GM19397 (cell line): ENCODE results near the gene CARS2.
A peak's percentile ranks its signal among the peaks of the same experiment; 100 is the strongest.
"Not testable (repeated sequence)": the region's sequence is repeated elsewhere in the genome, so short reads cannot be mapped to it uniquely, and the experiment has no call there.

Experiments
- ATAC-seq: cut with Tn5 transposase; IDR thresholded peaks from one replicate; pipeline ENCODE4 v1.9.1; 2021; ENCODE audit warnings: mild to moderate bottlenecking, moderate library complexity; ENCODE audit not compliant: unreplicated experiment

The CARS2 gene, protein sequence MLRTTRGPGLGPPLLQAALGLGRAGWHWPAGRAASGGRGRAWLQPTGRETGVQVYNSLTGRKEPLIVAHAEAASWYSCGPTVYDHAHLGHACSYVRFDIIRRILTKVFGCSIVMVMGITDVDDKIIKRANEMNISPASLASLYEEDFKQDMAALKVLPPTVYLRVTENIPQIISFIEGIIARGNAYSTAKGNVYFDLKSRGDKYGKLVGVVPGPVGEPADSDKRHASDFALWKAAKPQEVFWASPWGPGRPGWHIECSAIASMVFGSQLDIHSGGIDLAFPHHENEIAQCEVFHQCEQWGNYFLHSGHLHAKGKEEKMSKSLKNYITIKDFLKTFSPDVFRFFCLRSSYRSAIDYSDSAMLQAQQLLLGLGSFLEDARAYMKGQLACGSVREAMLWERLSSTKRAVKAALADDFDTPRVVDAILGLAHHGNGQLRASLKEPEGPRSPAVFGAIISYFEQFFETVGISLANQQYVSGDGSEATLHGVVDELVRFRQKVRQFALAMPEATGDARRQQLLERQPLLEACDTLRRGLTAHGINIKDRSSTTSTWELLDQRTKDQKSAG

DNA sequence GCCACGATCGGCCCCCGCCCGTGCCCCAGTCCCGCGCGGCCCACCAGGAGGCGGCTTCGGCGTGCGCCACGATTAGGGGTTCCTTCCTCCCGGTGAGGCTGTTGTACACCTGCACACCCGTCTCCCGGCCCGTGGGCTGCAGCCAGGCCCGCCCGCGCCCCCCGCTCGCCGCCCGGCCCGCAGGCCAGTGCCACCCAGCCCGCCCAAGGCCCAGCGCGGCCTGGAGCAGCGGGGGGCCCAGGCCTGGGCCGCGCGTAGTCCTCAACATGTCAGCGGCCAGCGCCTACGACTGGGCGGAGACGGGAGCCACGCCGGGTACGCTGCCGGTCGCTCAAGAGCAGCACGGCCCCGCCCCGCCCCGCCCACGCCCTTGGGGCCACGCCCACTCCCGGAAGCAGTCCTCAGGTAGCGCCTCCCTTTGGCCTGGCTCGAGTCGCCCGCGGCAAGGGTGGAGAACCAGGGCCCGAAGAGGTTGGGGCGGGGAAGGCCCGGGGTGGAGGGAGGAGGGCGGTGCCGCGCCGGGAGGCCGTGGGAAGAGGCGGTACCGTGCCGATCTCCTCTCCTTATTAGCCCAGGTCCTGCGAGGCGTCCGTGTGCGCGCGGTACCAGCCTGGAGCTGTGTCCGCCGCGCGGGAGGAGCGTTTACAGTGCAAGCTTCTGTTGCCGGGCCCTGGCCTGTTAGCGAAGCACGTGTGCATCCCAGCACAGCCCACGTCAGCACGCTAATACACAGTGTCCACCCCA lies at the start of gene CARS2:
CARS2 (minus strand) TSS at position 291 of the 744 bp plus-strand sequence; CDS start at position 268, 23 bp downstream.
- ATAC-seq = peak; percentile 97

DNA sequence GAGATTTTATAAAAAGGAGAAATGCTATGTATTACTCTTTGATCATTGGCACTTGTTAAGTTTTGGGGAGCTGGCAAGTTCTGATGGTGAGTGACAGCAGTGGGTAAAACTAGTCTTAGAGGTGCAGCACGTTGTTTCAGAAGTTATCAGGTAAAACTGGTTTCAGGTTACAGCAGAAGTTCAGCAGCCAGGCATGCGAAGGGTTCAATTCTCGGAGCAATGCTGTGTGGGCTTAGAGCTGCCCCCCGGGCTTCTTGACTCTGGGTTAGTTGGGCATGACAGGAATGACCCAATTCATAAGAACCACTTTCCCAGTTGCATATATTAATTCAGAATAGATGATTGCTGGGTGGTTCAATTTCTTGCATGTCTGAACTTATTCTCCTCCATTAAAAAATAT lies 42.4 kb upstream of the CARS2 start:
- no peak for ATAC-seq

DNA sequence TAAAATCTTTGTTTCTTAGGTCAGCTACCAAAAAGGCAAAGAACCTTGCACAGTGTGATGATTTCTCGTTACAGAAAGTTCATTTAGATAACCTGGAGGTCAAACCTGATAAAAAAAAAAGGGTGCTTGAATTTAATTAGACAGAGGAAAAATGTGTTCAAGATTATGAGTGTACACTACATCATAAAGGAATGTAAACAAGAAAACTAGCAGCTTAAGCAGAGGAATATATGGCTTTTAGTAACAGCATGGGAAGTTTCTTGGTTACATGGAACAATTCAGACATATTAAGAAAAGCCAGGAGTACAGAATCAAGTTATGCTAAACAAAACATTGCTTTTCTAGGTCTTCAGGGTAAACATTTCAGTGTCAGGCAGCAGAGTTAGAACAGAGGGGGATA lies 40.5 kb upstream of the CARS2 start:
- no peak for ATAC-seq

DNA sequence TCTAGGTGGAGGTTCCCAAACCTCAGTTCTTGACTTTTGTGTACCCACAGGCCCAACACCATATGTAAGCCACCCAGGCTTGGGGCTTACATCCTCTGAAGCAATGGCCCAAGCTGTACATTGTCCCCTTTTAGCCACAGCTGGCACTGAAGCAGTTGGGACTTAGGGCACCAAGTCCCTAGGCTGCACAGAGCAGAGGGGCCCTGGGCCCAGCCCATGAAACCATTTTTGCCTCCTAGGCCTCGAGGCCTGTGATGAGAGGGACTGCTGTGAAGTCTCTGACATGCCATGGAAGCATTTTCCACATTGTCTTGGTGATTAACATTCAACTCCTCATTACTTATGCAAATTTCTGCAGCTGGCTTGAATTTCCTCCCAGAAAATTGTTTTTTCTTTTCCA lies 37.8 kb upstream of the CARS2 start:
- no peak for ATAC-seq

DNA sequence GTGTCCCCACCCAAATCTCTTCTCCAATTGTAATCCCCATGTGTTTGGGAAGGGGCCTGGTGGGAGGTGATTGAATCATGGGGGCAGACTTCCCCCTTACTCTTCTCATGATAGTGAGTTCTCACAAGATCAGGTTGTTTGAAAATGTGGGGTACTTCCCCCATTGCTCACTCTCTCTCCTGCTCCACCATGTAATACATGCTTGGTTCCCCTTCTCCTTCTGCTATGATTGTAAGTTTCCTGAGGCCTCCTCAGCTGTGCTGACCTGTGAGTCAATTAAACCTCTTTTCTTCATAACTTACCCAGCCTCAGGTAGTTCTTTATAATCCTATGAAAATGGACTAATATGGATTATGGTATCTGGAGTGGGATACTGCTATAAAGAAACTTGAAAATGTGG lies 31.6 kb upstream of the CARS2 start:
- ATAC-seq = no peak

DNA sequence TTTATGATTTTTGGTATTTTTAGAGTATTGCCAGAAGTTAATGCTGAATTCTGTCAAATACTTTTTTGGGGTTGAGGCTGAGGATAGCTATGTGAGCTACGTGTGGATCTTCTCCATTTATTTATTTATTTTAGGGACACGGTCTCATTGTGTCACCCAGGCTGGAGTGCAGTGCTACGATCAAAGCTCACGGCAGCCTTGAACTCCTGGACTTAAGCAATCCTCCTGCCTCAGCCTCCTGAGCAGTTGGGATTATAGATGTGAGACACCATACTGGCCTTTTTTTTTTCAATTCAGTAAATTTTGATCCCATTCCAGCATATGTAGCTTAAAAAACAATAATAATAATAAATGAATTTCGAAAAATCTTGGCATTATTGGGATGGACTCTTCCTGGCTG lies 28.6 kb upstream of the CARS2 start:
- no peak for ATAC-seq

DNA sequence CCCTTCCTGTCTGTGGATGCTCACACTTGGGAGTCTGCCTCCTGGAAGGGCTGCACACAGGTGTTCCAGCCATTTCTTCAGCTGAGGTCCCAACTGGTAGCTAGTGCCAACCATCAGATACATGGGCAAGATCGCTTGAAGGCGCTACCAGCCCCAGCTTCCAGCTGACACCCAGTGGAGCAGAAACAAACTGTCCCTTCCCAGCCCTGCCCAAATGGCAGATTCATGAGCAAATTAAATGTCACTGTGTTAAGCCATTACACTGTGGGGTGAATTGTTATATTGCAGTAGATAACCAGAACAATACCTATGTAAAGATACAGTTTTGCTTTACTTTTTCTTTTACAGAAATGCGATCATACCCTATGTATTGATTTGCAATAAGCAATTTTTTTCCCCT lies 25.2 kb upstream of the CARS2 start:
- no peak for ATAC-seq

DNA sequence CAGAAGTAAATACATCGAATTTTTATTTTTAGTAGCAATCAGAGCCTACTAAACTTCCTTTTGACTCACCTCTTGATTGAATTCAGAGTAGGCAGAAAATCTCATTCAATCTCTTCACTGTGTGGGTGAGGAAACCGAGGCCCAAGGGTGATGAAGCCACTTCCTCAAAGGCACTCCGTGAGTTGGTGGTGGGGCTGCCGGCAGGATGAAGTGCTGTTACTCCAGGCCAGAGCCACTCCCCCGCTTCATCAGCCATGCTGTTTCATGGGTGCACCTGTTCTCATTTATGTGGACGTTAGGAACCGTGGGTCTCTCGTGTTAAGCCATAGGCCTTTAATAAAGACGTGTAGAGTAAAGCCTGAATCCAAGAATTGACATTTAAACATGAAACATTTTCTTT lies 20.8 kb upstream of the CARS2 start:
- ATAC-seq = no peak

DNA sequence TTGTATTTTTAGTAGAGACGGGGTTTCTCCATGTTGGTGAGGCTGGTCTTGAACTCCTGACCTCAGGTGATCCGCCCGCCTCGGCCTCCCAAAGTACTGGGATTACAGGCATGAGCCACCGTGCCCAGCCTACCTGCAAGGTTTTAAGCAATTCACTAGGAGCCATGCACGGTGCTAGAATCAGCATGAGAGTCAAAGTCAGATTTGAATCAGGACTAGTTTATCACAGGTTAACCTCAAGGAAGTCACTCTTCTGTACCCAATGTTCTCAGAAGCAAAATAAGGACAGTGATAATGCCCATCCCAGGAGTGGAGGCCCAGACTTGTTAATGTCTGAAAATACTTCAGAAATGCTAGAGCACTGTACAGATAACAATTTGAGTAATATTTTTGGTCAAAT lies 20.2 kb upstream of the CARS2 start:
- ATAC-seq = not testable (repeated sequence)

DNA sequence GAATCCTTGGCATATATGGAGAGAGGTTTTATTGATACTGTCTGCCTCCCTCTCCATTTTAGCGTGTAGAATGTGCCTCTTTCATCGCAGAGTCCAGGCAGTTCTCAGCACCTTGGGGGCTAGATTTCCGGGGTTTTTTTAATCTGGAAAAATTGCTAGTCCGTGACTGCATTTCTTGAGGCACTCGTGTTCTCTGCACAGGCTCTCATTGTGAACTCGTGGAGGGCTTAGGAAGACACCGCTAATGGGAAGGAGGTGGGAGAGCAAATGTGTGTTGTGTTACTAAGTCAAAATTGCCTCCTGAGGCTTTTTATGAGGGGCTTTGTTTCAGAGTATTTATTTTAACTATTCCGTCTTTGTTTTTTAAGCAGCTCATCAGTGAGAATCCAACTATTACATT lies 17.7 kb upstream of the CARS2 start:
- ATAC-seq = no peak

DNA sequence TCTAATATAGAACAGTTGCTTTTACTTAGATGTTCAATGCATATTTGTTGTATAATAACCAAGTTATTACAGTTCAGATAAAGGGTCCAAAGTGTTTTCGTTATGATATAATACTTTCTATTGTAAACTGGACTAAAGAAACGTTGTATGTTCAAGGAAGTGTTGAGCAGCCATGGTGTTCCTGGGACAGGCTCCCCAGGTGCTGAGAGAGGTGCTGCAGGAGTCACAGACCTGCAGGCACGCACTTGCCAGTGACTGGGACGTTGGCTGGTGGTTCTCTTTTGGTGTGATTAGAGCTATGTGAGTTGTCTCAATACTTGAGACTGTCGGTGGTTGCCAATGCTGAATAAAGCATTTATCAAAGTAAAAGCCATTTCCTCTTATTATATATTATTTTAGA lies 17.1 kb upstream of the CARS2 start:
- no peak for ATAC-seq

DNA sequence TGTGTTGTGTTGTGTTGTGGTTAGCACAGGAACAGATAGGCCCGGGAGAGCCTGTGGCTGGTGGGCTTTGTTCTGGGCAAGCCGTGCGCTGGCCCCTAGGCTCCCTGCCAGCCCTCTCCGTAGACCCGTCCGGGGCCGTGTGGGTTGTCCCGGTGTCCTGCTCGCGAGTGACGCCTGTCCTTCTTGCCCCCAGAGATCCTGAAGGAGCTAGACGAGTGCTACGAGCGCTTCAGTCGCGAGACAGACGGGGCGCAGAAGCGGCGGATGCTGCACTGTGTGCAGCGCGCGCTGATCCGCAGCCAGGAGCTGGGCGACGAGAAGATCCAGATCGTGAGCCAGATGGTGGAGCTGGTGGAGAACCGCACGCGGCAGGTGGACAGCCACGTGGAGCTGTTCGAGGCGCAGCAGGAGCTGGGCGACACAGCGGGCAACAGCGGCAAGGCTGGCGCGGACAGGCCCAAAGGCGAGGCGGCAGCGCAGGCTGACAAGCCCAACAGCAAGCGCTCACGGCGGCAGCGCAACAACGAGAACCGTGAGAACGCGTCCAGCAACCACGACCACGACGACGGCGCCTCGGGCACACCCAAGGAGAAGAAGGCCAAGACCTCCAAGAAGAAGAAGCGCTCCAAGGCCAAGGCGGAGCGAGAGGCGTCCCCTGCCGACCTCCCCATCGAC lies 13.3 kb upstream of the CARS2 start:
- no peak for ATAC-seq

DNA sequence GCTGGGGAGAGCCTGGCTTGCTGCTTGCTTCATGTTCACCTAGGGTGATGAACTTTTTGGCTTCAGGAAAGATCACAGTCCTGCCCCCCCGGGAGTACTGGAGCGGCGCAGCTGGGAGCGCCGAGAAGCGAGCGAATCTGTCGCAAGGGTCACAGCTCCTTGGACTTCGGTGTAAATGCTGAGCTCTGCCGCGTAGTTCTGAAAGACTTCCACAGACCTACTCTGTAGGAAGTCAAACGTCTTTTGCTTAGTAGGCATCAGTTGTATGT lies 10.3 kb upstream of the CARS2 start:
- no peak for ATAC-seq

DNA sequence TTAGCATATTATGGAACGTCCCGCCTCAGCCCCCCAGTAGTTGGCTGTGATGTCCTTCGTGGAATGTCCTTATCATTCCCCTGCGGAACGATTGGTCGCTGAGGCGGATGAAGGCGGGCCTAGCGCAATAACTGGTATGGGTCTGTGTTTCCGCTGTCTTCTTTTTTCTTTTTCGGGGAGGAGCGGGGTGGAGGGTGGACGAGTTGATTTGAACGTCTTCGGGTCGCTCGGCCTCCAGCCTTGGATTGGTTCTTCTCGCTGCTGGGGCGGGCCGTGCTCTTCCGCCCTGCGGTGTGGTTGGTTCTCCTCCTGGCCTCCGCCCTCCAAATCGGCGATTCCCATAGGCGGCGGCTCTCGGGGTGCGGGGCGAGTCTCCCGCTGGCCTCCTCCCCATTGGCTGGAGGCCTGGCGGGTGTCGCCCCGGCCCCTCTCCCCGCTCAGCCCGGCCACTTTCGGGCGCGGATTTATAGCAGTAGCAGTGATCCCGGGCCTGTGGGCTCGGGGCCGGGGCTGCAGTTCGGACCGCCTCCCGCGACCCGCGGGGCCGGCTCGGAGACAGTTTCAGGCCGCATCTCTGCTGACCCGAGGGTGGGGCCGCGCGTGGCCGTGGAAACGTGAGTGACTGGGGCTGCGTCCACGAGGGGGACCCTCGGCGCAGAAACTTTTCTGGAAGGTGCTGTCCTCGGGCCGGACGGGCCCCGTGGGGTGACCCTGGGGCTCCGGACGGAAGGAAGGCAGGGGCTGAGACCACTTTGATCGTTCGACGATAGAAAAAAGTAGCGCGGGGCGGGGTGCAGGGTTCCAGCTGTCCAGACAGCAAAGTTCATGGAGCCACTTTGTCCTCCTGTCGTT lies 9.7 kb upstream of the CARS2 start:
- peak; percentile 55 for ATAC-seq

DNA sequence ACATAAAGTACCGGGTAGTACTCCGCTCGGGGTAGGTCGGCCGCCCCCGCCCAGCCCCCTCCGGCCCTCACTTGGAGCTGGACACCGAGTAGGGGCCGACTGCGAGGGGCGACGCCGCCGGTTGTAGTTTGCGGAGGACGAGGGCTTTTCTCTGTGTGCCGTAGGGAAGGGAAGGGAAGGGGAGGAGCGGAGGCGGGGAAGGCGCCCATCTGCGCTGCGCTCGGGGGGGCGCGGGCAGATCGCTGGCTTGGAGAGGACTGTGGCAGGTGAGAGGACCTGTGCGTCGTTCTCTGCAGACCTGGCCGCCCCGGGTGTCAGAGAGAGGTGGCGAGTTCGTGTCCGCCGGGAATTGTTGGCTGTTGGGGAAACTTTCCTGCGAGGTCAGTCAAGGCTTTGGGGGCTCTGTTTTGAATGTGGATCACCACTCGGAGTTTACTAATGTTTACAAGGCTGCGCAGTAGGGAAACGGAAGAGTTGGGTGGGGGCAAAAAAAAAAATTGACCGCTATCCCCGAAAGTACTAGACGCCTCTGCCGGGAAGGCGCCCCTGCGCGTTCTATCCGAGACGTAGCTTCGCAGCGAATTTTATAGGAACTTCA lies 9.0 kb upstream of the CARS2 start:
- ATAC-seq = no peak

DNA sequence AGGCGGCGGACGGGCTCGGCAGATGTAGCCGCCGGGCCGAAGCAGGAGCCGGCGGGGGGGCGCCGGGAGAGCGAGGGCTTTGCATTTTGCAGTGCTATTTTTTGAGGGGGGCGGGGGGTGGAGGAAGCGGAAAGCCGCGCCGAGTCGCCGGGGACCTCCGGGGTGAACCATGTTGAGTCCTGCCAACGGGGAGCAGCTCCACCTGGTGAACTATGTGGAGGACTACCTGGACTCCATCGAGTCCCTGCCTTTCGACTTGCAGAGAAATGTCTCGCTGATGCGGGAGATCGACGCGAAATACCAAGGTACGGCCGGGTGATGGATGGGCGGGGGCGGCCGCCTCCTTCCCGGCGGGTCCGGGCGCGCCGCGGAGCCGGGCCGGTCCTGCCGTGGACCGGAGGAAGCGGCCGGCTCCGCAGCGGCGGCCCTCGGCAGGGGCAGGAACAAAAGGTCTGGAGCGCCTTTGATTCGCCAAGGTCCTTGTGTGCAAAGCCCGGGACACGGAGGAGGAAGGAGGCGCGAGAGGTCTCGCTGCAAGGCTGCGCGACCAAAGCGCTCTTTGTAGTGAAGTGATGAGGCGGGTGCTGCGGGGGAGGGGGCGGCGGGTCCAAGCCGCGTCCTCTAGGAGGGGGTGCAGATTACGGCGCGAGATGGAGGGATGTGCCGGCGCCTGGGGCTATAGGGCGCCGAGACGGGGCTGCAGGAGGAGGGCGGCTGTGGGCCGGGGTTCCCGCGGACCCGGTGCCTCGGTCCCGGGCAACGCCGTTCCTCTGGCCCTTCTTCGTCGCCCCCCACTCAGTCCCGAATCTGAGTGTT lies 8.3 kb upstream of the CARS2 start:
- ATAC-seq = no peak

DNA sequence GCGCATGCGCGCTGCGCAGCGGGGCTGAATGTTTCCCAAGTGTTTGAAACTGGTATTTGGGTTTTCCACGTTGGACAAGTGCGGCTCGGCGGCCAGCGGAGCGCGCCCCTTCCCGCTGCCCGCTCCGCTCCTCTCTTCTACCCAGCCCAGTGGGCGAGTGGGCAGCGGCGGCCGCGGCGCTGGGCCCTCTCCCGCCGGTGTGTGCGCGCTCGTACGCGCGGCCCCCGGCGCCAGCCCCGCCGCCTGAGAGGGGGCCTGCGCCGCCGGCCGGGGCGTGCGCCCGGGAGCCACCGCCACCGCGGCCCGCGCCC lies 7.7 kb upstream of the CARS2 start, which contains the start of gene ING1:
ING1 (plus strand) TSS at position 59 of the 311 bp plus-strand sequence. CDS start 450 bp downstream, outside the sequence.
- no peak for ATAC-seq

DNA sequence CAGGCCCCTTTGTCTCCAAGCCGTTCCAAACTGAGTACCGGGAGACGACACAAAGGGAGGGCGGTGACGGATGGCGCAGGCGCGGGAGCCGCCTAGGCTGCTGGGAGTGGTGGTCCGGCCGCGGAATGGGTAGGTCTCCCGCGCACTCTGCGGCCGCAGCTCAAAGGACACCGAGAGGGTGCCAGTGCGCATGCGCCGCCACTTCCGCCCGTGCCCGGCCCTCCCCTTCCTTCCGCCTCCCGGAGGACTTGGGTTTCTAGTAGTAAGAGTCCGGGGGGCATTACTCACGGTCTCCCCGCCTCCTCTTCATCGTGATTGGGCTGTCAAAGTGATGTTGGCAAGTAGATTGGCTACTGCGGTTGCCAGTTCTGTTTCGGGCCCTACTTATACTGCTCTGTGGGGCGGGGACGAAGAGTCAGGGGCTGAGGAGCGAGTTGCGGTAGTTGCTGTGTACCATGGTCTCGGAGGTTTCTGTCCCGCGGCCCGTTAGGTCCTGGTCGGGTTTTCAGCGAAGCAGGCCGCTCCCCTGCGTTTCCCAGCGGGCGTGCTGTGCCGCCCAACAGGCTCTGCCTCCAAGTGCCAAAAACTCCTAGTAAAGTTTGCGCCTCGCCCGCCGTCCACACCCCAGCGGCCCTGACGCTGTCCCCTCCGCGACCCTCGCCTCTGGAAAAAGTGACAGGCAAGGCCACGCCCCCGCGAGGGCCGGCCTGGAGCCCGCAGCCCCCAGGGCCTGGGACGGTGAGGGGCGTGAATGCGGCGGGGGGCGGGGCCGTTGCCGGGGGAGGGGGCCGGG lies 7.1 kb upstream of the CARS2 start:
- ATAC-seq = peak; percentile 43
